22Rv1 (cell line): ENCODE data around the gene SCG5.

Experiments used
- H3K27ac ChIP-seq: fragments of 450-650 bp; 2 replicates; pipeline ENCODE4 v1.5.1; 2017
- ZFX ChIP-seq: fragments of 450-650 bp; IDR thresholded peaks from 2 replicates; pipeline ENCODE4 v1.6.1; 2017; ENCODE audit warnings: antibody characterized with exemption, borderline replicate concordance
- TF ChIP-seq, protein P1 (sequence below): fragments of 450-650 bp; IDR thresholded peaks from 2 replicates; pipeline ENCODE4 v1.5.1; 2017; ENCODE audit warnings: mild to moderate bottlenecking

Gene SCG5

DNA sequence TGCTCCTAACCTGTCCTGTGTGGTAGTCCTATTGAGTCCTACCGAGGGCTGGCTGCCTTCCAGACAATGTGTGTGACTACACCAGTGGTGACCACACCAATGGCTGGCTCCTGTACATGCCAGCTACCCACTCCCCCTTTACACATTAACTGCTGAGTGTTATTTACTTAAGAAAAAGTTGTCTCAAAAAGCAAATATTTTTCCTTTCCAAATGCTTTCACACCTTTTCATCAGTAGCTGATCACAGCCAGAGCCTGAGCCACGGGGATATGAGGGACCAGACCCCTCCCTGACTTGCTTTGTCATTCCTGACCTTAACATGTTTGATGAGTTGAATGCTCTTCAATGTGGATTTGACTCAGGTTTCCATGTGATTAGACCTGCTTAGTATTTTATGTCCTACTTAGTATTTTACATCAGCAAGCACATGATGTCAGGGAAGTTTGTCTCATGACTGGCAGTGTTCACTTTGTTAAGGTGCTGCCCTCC, 46.7 kb downstream of the SCG5 start:
- TF ChIP-seq, protein P1, sequence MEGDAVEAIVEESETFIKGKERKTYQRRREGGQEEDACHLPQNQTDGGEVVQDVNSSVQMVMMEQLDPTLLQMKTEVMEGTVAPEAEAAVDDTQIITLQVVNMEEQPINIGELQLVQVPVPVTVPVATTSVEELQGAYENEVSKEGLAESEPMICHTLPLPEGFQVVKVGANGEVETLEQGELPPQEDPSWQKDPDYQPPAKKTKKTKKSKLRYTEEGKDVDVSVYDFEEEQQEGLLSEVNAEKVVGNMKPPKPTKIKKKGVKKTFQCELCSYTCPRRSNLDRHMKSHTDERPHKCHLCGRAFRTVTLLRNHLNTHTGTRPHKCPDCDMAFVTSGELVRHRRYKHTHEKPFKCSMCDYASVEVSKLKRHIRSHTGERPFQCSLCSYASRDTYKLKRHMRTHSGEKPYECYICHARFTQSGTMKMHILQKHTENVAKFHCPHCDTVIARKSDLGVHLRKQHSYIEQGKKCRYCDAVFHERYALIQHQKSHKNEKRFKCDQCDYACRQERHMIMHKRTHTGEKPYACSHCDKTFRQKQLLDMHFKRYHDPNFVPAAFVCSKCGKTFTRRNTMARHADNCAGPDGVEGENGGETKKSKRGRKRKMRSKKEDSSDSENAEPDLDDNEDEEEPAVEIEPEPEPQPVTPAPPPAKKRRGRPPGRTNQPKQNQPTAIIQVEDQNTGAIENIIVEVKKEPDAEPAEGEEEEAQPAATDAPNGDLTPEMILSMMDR, result no peak
- TF ChIP-seq ZFX, result no peak
- H3K27ac ChIP-seq, result no peak overlapping the region

DNA sequence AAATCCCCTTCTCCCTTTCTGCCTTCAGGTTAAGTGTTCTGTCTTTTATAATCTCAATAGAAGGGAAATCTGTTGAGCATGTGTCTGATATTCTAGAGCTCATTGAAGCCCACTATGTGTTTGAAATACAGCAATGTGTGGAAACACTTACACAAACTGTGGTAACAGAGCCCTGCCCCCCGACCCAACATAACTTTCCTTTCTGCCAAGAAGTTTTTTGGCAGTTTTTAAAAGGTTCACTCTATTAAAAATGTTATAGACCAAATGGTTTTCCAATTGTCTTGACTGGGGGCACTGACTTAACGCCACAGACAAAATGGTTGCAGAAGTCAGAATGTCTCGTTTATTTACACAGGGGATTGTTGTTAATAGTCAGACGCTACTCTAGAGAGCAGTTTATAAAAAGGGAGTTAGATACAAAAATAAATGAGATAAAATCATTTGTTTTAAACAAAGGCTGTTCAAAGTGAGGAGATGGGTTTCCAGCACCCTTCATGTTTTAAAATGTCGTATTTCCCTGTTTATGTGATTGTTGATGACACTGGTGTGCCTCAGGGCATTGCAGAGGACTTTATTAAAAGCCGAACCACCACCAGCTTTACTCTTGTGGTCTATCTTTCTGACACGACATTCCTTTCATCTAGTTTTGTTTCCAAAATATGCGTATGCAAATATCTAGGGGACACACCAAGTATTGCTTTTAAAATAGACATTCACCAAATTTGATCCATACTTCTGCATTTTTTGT, 49.6 kb downstream of the SCG5 start:
- H3K27ac ChIP-seq, result no peak overlapping the region
- TF ChIP-seq, protein P1, result no peak
- no peak for TF ChIP-seq ZFX

DNA sequence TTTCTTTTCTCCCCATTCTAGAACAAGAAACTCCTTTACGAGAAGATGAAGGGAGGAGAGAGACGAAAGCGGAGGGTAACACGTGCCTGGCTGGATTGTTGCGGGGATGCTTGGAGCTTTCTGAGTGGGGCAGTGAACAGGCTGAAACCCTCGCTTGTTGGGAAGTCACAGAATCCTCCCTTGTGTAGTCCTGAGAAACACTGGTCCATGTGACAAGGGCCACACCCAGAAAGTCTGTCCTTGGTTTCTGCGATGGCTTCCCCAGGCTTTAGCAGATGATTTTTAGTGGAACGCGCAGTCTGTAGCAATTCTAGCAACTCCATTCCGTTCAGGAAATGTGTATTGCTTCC, 50.2 kb downstream of the SCG5 start:
- no peak for TF ChIP-seq ZFX
- TF ChIP-seq, protein P1, result no peak
- no peak overlapping the region for H3K27ac ChIP-seq

DNA sequence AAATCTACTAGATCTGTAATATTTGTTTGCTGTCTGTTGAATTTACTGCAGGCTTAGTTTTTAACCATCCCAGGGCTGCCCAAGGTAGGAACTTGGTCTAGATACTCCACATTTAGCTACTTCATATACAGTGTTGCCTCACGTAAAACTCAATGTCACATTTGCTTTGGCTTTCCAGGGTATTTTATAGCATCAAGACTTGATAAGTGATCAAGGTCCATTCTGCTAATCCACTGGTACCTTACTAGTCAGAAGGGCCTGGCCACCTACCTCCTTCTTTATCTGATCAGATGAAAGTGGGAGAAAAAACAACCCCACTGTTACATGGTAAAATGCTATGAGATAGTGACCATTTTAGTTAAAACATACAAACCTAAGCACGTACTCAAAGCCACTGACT, 50.8 kb downstream of the SCG5 start:
- no peak overlapping the region for H3K27ac ChIP-seq
- TF ChIP-seq ZFX, result no peak
- TF ChIP-seq, protein P1, result no peak

DNA sequence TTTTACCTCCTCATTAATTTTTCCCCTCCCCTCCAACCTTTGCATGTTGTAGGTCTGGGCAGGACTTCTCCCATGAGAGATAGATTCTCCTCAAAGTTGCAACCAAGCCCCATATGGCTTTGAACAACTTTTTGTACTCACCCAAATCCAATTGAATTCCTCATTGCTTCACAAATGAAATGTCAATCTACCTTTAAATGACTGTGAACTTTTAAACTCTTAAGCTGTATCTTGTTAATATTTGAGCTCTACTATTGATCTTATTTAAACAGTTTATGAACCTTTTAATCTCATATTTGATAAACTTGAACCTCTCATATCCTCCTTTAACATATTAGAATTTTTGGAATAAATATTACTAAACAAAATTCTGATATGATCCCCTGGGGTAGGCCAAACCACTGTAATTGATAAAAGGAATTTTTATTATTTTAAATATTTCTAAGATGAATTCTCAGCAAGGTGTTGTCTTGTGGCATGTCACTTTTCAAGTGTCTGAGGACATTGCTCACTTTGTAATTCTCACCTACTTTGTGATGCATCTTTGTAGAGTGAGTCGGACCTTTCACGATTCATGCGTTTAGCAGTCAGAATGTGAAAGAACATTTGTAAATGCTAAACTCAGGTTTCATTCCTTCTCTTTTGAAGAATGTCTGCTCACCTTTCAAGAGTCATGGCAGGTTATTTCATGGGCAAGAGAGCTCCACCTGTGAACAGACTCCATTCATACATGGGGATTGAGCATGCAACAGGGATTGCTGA, 52.9 kb downstream of the SCG5 start:
- TF ChIP-seq ZFX, result no peak
- TF ChIP-seq, protein P1, result no peak
- no peak overlapping the region for H3K27ac ChIP-seq

DNA sequence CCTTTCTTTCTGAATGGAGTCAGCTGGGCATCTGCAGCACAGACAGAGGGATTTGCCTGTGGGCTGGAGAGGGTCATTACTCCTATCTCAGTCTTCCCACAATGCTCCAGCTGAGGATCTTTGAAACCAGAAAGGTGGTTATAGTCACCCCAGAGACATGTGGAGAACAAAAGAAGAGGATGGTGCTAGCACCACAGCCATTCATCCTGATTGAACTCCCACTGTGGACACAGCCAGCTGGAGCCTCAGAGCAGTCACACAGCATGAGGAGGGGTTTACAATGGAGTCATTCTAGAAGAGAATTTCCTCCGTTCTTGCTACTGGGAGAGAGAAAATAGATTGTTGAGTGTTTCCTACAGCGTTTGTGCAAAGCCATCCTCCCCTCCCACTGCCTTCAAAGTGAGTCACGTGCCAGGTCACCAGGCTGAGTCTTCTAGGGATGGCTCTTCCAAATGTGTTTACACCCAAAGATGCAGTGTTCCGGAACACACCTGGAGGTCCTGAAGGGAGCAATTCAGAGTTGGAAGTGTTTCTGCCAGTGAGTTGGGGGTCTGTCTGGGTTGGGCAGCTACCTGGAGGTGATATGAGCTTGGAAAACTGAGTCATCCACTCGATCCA, 57.4 kb downstream of the SCG5 start:
- TF ChIP-seq, protein P1, result no peak
- TF ChIP-seq ZFX, result no peak
- H3K27ac ChIP-seq, result no peak overlapping the region
